ENCODE data around the gene ZNF254. TPM values are rescaled to one million over a fixed set of nuclear protein-coding genes. Genes with fewer than 3 reads are reported as not detected.

ZNF254 gene
- total and polyA plus RNA-seq, 12 donors = 3.9 to 27.4 (median 15.3) TPM

GRCh38 chr19:24059563-24060295 lies 27.3 kb upstream of the ZNF254 start:
- DNase-seq = no peak
- TF ChIP-seq CTCF (IDR thresholded peaks at IDR 0.05) (no peak), POLR2A (IDR thresholded peaks at IDR 0.05) (no peak)
- H3K36me3 ChIP-seq (replicated peaks in 1 of 2) = peaks cover 0 to 35% of the 10 kb centered on the region in 2 donors
- no peak overlapping the region for H3K27ac ChIP-seq
- 70 to 100% (median 87%) methylated on average over 2 of the region's 2 CpGs for WGBS, 4 donors
- H3K4me1 ChIP-seq (replicated peaks in 1 of 2) = no peaks in the 10 kb centered on the region
- no peak overlapping the region for H3K4me3 ChIP-seq
- intact Hi-C loops (cut with DNase I) = no loop called here
- H3K27me3 ChIP-seq = no peaks in the 10 kb centered on the region
- H3K9me3 ChIP-seq (replicated peaks in 1 of 3) = no peaks in the 10 kb centered on the region

- Histone ChIP-seq H3K27ac (no peak overlapping the region), H3K36me3 (replicated peaks in 1 of 2) (peaks cover 0 to 31% of the 10 kb centered on the region in 2 donors)
Observed at GRCh38 chr19:24060687-24061356, 26.2 kb upstream of the ZNF254 start.

GRCh38 chr19:24062190-24062589 lies 24.8 kb upstream of the ZNF254 start:
- Histone ChIP-seq H3K4me1 (replicated peaks in 1 of 2) (no peaks in the 10 kb centered on the region), H3K36me3 (replicated peaks in 1 of 2) (peaks cover 0 to 34% of the 10 kb centered on the region in 2 donors), H3K27ac (no peak overlapping the region), H3K27me3 (no peaks in the 10 kb centered on the region), H3K4me3 (no peak overlapping the region), H3K9me3 (replicated peaks in 1 of 3) (no peaks in the 10 kb centered on the region)
- TF ChIP-seq POLR2A (IDR thresholded peaks at IDR 0.05) = no peak
- TF ChIP-seq CTCF (IDR thresholded peaks at IDR 0.05) = no peak
- DNase-seq = no peak
- intact Hi-C loops (cut with DNase I) = no loop called here

More at GRCh38 chr19:24060687-24061356, 26.2 kb upstream of the ZNF254 start:
- Histone ChIP-seq H3K9me3 (replicated peaks in 1 of 3) (no peaks in the 10 kb centered on the region), H3K27me3 (no peaks in the 10 kb centered on the region), H3K4me1 (replicated peaks in 1 of 2) (no peaks in the 10 kb centered on the region), H3K4me3 (no peak overlapping the region)
- no peak for TF ChIP-seq POLR2A (IDR thresholded peaks at IDR 0.05)
- no peak for TF ChIP-seq CTCF (IDR thresholded peaks at IDR 0.05)
- DNase-seq = no peak
- WGBS, 4 donors = 43 to 95% (median 67%) methylated on average over 2 of the region's 2 CpGs
- intact Hi-C loops (cut with DNase I) = no loop called here

DNA sequence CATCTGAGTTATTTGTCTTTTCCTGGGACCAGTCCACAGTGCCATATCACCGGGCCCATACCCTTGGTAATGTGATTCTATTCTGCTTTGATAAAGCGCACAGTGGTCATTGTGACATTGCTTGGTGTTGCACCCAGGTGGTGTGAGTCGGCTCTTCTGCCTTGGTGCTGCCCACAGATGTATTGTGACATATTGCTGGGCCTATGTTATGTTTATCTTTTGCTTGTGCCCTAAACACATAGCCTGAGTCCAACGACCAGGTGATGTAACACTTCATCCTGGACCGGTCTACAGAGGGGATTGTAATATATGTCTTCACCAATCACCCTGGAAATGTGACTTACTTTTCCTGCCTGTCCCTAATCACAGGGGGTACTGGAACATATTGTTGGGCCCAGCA lies 23.7 kb upstream of the ZNF254 start:
- H3K4me3 ChIP-seq = no peak overlapping the region
- WGBS, 4 donors = 93 to 100% (median 95%) methylated on average over 5 of the region's 5 CpGs
- H3K4me1 ChIP-seq (replicated peaks in 1 of 2) = no peaks in the 10 kb centered on the region
- no peak for DNase-seq
- H3K36me3 ChIP-seq (replicated peaks in 1 of 2) = peaks cover 0 to 30% of the 10 kb centered on the region in 2 donors
- H3K27ac ChIP-seq = no peak overlapping the region
- TF ChIP-seq POLR2A (IDR thresholded peaks at IDR 0.05) (no peak), CTCF (IDR thresholded peaks at IDR 0.05) (no peak)
- intact Hi-C loops (cut with DNase I) = no loop called here
- no peaks in the 10 kb centered on the region for H3K27me3 ChIP-seq
- H3K9me3 ChIP-seq (replicated peaks in 1 of 3) = no peaks in the 10 kb centered on the region
